ENCODE data around the gene ACRV1.
"Not testable (repeated sequence)": the region's sequence is repeated elsewhere in the genome, so short reads cannot be mapped to it uniquely, and the experiment has no call there.

The ACRV1 gene

GRCh38 chr11:125680747-125681146 is at the start of gene ACRV1:
TSS of gene ACRV1 (minus strand) at chr11:125680847. CDS start at chr11:125680780, 67 bp downstream.
- no peak for DNase-seq (ENCODE audit: low read depth in 1 of 2, low spot score in 1 of 2)

GRCh38 chr11:125728969-125729368 is 48.3 kb upstream of the ACRV1 start:
- DNase-seq (ENCODE audit: low read depth in 1 of 2, low spot score in 1 of 2) = no peak

- no peak for DNase-seq (ENCODE audit: low read depth in 1 of 2, low spot score in 1 of 2)
These were observed 43.5 kb upstream of the ACRV1 start for GRCh38 chr11:125724125-125724524.

- no peak for DNase-seq (ENCODE audit: low read depth in 1 of 2, low spot score in 1 of 2)
These were observed 40.1 kb upstream of the ACRV1 start for GRCh38 chr11:125720781-125721180.

- not testable (repeated sequence) for DNase-seq (ENCODE audit: low read depth in 1 of 2, low spot score in 1 of 2)
These were observed 24.0 kb upstream of the ACRV1 start for GRCh38 chr11:125704686-125705085.

GRCh38 chr11:125701858-125702621 is 21.4 kb upstream of the ACRV1 start:
- DNase-seq (ENCODE audit: low read depth in 1 of 2, low spot score in 1 of 2) = no peak

- no peak for DNase-seq (ENCODE audit: low read depth in 1 of 2, low spot score in 1 of 2)
These were observed 20.5 kb upstream of the ACRV1 start for GRCh38 chr11:125701018-125701610.

GRCh38 chr11:125694951-125695350 is 14.3 kb upstream of the ACRV1 start:
- DNase-seq (ENCODE audit: low read depth in 1 of 2, low spot score in 1 of 2) = no peak

- no peak for DNase-seq (ENCODE audit: low read depth in 1 of 2, low spot score in 1 of 2)
These were observed 12.2 kb upstream of the ACRV1 start for GRCh38 chr11:125692887-125693286.

GRCh38 chr11:125690006-125690405 is 9.4 kb upstream of the ACRV1 start:
- no peak for DNase-seq (ENCODE audit: low read depth in 1 of 2, low spot score in 1 of 2)

- DNase-seq (ENCODE audit: low read depth in 1 of 2, low spot score in 1 of 2) = no peak
These were observed 8.7 kb upstream of the ACRV1 start for GRCh38 chr11:125689274-125689859.

GRCh38 chr11:125688632-125689031 is 8.0 kb upstream of the ACRV1 start:
- no peak for DNase-seq (ENCODE audit: low read depth in 1 of 2, low spot score in 1 of 2)

GRCh38 chr11:125688066-125688465 is 7.4 kb upstream of the ACRV1 start:
- no peak for DNase-seq (ENCODE audit: low read depth in 1 of 2, low spot score in 1 of 2)

- no peak for DNase-seq (ENCODE audit: low read depth in 1 of 2, low spot score in 1 of 2)
These were observed 4.6 kb upstream of the ACRV1 start for GRCh38 chr11:125685228-125685627.

- no peak for DNase-seq (ENCODE audit: low read depth in 1 of 2, low spot score in 1 of 2)
These were observed 810 bp downstream of the ACRV1 start for GRCh38 chr11:125679837-125680236.

- no peak for DNase-seq (ENCODE audit: low read depth in 1 of 2, low spot score in 1 of 2)
These were observed 1.2 kb downstream of the ACRV1 start for GRCh38 chr11:125679397-125679796.

GRCh38 chr11:125675196-125675595 is 5.5 kb downstream of the ACRV1 start:
- no peak for DNase-seq (ENCODE audit: low read depth in 1 of 2, low spot score in 1 of 2)

GRCh38 chr11:125674210-125674609 is 6.4 kb downstream of the ACRV1 start:
- DNase-seq (ENCODE audit: low read depth in 1 of 2, low spot score in 1 of 2) = no peak

GRCh38 chr11:125671561-125671960 is 9.1 kb downstream of the ACRV1 start:
- DNase-seq (ENCODE audit: low read depth in 1 of 2, low spot score in 1 of 2) = no peak

- DNase-seq (ENCODE audit: low read depth in 1 of 2, low spot score in 1 of 2) = no peak
These were observed 10.5 kb downstream of the ACRV1 start for GRCh38 chr11:125670172-125670571.

GRCh38 chr11:125667151-125667550 is 13.5 kb downstream of the ACRV1 start:
- no peak for DNase-seq (ENCODE audit: low read depth in 1 of 2, low spot score in 1 of 2)

- DNase-seq (ENCODE audit: low read depth in 1 of 2, low spot score in 1 of 2) = no peak
These were observed 16.7 kb downstream of the ACRV1 start for GRCh38 chr11:125663910-125664309.
